COLO668 (cell line): Measurements from ENCODE around the gene FAM107B.

Source experiments
- DNase-seq: peaks from one replicate; lab custom pipeline; 2025; ENCODE audit not compliant: unreplicated experiment; lab: John Stamatoyannopoulos, UW

The FAM107B gene

DNA sequence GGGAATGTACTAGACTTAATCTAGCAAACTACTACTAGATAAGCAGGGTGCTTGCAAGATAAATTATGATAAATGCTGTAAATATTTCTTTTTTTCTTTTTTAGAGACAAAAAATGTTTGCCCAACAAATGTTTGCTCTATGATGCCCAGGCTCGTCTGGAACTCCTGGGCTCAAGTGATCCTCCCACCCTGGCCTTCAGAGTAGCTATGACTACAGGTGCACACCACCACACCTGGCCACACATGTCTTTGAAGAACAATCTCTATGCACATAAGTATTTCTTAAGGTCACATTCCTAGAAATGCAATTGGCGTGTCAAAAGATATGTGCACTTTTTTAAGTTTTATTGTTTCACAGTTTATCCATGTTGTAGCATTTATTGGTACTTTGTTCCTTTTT, 264.4 kb downstream of the FAM107B start:
- no peak for DNase-seq

DNA sequence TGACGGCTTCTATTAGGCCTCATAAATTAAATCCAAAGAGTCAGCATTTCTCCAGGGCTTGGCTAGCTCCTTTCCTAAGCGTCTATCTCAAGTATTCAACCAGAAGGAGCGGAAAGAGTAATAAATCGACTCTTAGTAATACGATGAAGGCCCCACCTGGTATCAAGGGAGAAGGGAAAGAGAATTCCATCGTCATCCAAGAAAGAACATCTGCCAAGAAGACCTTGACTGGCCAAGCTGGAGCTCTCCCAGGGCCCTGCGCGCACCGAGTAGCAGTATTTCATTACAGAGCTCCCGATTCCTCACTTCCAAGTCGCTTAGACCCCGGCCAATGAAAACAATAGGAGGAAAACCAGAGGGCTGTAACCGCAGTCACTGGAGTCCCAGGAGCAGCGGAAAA, 266.0 kb downstream of the FAM107B start:
- DNase-seq = no peak

- DNase-seq = no peak
These were observed 266.9 kb downstream of the FAM107B start for GRCh38 chr10:14507781-14508180.

DNA sequence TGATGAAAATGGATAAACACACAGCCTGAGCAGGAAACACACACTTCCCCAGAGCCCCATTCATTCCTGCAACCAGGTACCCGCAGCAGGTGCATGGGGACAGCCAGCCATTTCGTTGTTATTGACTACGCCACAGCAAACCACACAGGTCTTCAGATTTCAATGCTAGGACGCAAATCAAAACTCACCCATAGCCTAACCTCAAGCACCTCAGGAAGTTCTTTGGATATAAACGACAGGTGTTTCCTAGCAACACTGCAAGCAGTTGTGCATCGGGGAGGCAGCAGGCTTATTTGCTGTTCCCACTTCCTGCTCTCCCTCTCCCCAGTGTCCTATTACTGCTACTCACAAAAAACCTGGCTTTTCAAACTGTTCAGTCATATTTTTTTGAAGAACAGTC, 267.5 kb downstream of the FAM107B start:
- DNase-seq = peak; percentile 71

GRCh38 chr10:14502431-14502830, 272.3 kb downstream of the FAM107B start:
- no peak for DNase-seq

DNA sequence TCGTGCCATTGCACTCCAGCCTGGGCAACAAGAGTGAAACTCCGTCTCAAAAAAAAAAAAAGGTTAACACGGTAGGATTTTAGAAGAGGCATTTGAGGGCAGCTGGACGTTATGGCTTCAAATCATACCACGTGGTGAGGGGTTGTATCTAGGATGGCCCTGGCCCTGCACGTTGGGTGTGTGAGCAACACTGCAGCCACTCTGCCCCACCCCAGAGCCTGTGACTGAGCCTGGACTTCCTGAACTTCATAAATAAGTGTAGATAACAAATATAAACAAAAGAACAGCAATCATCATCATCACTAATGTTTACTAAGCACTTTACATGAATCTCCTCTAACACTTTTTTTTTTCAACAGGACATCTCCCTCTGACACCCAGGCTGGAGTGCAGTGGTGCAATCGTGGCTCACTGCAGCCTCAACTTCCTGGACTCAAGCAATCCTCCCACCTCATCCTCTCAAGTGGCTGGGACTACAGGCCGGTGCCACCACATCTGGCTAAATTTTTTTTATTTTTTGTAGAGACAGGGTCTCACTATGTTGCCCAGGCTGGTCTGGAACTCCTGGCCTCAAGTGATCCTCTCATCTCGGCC, 274.4 kb downstream of the FAM107B start:
- no peak for DNase-seq

- DNase-seq = no peak
These were observed 275.1 kb downstream of the FAM107B start for GRCh38 chr10:14499601-14499904.

GRCh38 chr10:14498326-14498725, 276.4 kb downstream of the FAM107B start:
- DNase-seq = no peak

GRCh38 chr10:14491811-14492210, 282.9 kb downstream of the FAM107B start:
- no peak for DNase-seq

DNA sequence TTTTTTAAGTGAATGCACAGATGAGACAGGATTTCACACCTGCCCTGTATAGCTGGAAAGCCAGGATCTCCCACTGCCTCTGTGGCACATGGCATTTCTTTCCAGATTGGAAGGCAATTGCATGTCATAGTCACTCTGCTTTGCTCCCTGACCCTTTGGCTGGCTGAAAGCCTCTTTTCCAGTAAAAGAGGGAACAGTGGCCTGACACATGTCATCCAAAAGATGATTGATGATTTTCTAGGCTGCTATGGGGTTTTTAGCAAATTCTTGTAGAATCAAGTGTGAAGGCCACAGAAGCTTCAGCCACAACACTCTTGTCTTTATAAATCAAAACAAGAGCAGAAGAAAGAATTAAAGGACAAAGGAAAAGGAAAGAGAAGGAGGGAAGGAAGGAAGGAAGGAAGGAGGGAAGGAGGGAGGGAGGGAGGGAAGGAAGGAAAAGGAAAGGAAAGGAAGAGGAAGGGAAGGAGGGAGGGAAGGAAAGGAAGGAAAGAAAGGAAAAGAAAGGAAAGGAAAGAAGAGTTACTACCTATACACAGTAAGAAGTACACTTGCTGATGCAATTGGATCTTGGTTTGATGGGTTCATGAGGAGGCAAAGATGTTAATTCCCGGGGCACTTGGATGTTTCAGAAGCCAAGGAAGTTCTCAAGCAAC, 285.0 kb downstream of the FAM107B start:
- DNase-seq = no peak

GRCh38 chr10:14487488-14487883, 287.2 kb downstream of the FAM107B start:
- no peak for DNase-seq

DNA sequence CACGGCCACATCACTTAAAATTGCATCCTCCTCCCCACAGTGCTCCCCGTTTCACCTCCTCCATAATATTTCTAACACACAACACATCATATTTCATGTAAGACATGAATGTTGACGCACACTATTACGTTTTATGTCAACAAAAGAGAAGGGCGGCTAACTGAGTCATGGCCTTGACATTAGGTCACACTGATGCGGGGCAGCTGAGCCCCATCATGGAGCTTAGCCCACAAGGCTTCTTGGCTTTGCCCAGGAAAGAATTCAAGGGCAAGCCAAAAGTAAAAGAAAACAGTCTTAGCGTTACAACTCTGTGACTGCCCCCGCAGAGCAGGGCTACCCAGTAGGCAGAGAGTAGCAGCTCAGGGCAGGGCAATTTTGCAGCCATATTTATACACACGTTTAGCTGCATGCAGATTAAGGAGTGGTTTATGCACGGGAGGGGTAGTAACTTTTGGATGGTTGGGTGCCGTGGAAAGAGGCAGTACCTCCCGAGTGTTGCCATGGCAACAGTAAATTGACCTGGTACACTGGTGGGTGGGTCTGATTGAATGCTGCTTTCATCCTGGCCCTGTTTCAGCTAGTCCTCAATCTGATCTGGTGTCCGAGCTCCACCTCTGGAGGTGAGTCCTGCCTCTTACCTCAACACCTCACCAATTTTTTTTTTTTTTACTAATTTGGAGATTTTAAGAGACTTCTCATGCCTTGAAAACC, 287.8 kb downstream of the FAM107B start:
- DNase-seq = peak; percentile 3

GRCh38 chr10:14485986-14486385, 288.7 kb downstream of the FAM107B start:
- no peak for DNase-seq

- DNase-seq = no peak
These were observed 291.3 kb downstream of the FAM107B start for GRCh38 chr10:14483417-14483816.

DNA sequence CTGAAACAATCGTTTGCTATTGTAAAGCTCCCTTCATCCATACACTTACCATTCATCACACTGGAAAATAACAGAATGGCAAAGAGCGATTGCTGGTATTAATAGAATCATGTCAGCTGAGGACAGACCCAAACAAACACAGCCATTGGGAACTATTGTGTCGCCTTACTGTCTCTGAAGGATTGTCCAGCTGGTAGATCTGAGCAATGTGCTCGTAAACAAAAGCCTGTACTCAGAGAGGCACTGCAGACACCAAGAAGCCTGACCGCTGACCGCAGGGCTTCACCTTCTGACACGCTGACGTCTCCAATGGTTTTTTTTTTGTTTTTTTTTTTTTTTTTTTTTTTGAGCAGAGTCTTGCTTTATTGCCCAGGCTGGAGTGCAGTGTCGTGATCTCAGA, 292.9 kb downstream of the FAM107B start:
- no peak for DNase-seq

GRCh38 chr10:14481014-14481413, 293.7 kb downstream of the FAM107B start:
- DNase-seq = no peak

GRCh38 chr10:14478604-14479003, 296.1 kb downstream of the FAM107B start:
- DNase-seq = peak; percentile 11

DNA sequence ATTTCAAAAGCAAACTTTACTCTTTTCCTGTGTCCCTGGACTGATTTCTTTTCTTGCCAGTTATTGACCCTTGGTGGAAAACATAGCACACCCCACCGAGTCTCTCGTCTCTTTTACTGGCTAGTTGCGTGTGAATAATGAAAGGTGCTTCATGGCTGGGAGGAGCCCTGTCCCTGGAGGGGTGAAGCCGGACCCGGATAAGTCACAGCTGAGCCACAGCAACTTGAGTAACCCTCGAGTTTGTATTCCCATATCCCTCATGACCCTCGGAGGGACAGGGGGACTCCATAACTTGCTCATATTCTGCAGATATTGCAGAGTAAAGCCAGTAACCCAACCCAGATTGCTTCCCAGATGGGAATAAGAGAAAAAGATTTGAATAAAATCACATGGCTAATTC, 296.5 kb downstream of the FAM107B start:
- DNase-seq = no peak

GRCh38 chr10:14477408-14477710, 297.3 kb downstream of the FAM107B start:
- DNase-seq = no peak

DNA sequence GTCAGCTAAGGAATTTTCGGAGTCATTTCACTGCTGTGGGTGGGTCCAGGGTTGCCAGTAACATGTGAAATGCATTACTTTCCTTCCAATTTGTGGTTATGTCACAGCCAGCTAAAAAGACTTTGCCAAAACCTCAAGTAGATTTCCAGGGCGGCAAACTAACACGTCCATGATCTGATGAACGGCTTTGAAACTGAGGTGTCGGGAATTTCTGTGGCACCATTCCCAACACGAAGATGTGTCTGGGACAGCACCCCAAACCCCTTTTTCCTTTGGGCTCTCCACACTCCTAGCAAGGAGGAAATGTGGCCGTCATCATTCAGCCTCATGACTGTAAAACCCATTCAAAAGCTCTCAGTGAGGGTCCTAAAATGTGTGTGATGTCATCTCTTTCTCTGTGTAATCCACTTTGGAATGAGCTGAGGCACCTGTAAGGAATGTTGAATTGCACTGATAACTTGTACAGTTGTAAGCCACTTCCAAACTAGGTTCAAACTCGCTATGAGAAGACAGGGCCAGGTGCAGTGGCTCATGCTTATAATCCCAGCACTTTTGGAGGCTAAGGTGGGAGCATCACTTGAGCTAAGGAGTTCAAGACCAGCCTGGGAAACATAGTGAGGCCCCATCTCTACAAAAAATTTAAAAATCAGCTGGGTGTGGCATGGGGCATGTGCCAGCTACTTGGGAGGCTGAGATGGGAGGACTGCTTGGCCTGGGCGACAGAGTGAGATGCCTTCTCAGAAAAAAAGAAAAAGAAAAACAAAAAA, 297.9 kb downstream of the FAM107B start:
- DNase-seq = no peak

- DNase-seq = no peak
These were observed 298.7 kb downstream of the FAM107B start for GRCh38 chr10:14476006-14476405.

DNA sequence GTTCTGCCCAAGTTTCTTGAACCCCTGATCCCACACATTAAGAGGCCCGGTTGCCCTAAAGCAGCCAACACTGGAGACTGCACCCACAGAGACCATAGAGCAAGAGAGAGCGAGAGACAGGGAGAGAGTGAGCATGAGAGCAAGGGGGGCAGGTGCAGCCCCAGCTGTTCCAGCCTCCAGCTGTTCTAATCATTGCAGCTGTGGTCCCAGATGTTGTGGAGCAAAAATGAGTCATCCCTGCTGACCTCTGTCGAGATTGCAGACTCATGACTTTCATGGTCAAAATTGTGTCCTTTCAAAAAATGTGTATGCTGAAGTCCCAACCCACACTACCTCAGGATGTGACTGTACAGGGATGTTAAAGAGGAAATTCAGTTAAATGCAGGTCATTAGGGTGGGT, 300.0 kb downstream of the FAM107B start:
- DNase-seq = no peak
